Ishikawa (cell line): Measurements from ENCODE around the gene CASK.

ENCODE experiments used
- CEBPB ChIP-seq: IDR thresholded peaks from 2 replicates; pipeline ENCODE4 v1.6.1; 2012
- CREB1 ChIP-seq: IDR thresholded peaks from 2 replicates; pipeline ENCODE4 v1.6.1; 2012; ENCODE audit warnings: low read depth
- EGR1 ChIP-seq: IDR thresholded peaks from 2 replicates; pipeline ENCODE4 v1.6.1; 2012
- EP300 ChIP-seq: IDR thresholded peaks from 2 replicates; pipeline ENCODE4 v1.6.1; 2012; ENCODE audit warnings: borderline replicate concordance
- FOXM1 ChIP-seq: IDR thresholded peaks from 2 replicates; pipeline ENCODE4 v1.6.1; 2012; ENCODE audit warnings: low read depth, borderline replicate concordance
- NFIC ChIP-seq: IDR thresholded peaks from 2 replicates; pipeline ENCODE4 v1.6.1; 2012
- RAD21 ChIP-seq: IDR thresholded peaks from 2 replicates; pipeline ENCODE4 v1.6.1; 2012; ENCODE audit warnings: low read depth
- TAF1 ChIP-seq: IDR thresholded peaks from 2 replicates; pipeline ENCODE4 v1.6.1; 2012; ENCODE audit warnings: low read depth, mild to moderate bottlenecking
- TCF12 ChIP-seq: IDR thresholded peaks from 2 replicates; pipeline ENCODE4 v1.6.1; 2012; ENCODE audit warnings: low read depth
- TEAD4 ChIP-seq: IDR thresholded peaks from 2 replicates; pipeline ENCODE4 v1.6.1; 2012
- YY1 ChIP-seq: IDR thresholded peaks from 2 replicates; pipeline ENCODE4 v1.6.1; 2012; ENCODE audit warnings: low read depth
- ZBTB7A ChIP-seq: IDR thresholded peaks from 2 replicates; pipeline ENCODE4 v1.6.1; 2012; ENCODE audit warnings: low read depth
- TF ChIP-seq, protein P1 (sequence below): IDR thresholded peaks from 2 replicates; pipeline ENCODE4 v1.6.1; 2012
- TF ChIP-seq, protein P2 (sequence below): IDR thresholded peaks from 2 replicates; pipeline ENCODE4 v1.6.1; 2012
- TF ChIP-seq, protein P3 (sequence below): IDR thresholded peaks from 2 replicates; pipeline ENCODE4 v1.6.1; 2012; ENCODE audit warnings: low read depth, mild to moderate bottlenecking

The CASK gene

DNA sequence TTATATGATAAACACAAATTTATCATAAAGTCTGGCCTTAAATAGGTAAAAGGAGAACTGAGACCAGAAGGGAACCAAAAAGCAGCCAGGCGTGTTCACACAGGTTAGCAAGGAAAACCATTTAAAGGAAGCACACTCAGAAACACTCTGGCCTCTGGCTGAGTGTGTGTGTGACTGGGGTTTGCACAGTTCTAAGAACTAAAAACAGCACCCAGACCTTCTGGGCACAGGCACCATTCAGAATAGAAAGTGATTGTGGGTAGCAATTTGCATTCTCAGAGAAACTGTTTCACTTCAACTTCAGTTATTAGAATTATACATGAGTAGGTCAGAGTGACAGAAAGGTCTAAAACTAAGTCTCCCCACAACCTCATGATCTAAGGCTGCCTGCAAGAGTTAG lies 189.4 kb downstream of the CASK start:
- no peak for TF ChIP-seq EGR1
- TF ChIP-seq EP300: no peak
- TF ChIP-seq, protein P1, sequence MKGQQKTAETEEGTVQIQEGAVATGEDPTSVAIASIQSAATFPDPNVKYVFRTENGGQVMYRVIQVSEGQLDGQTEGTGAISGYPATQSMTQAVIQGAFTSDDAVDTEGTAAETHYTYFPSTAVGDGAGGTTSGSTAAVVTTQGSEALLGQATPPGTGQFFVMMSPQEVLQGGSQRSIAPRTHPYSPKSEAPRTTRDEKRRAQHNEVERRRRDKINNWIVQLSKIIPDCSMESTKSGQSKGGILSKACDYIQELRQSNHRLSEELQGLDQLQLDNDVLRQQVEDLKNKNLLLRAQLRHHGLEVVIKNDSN: no peak
- TF ChIP-seq CREB1: no peak
- TF ChIP-seq TAF1: no peak
- TF ChIP-seq, protein P2, sequence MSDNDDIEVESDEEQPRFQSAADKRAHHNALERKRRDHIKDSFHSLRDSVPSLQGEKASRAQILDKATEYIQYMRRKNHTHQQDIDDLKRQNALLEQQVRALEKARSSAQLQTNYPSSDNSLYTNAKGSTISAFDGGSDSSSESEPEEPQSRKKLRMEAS: no peak
- no peak for TF ChIP-seq FOXM1
- TF ChIP-seq NFIC: no peak
- TF ChIP-seq ZBTB7A: no peak
- no peak for TF ChIP-seq YY1
- TF ChIP-seq TEAD4: no peak
- TF ChIP-seq TCF12: no peak
- TF ChIP-seq CEBPB: no peak
- TF ChIP-seq, protein P3, sequence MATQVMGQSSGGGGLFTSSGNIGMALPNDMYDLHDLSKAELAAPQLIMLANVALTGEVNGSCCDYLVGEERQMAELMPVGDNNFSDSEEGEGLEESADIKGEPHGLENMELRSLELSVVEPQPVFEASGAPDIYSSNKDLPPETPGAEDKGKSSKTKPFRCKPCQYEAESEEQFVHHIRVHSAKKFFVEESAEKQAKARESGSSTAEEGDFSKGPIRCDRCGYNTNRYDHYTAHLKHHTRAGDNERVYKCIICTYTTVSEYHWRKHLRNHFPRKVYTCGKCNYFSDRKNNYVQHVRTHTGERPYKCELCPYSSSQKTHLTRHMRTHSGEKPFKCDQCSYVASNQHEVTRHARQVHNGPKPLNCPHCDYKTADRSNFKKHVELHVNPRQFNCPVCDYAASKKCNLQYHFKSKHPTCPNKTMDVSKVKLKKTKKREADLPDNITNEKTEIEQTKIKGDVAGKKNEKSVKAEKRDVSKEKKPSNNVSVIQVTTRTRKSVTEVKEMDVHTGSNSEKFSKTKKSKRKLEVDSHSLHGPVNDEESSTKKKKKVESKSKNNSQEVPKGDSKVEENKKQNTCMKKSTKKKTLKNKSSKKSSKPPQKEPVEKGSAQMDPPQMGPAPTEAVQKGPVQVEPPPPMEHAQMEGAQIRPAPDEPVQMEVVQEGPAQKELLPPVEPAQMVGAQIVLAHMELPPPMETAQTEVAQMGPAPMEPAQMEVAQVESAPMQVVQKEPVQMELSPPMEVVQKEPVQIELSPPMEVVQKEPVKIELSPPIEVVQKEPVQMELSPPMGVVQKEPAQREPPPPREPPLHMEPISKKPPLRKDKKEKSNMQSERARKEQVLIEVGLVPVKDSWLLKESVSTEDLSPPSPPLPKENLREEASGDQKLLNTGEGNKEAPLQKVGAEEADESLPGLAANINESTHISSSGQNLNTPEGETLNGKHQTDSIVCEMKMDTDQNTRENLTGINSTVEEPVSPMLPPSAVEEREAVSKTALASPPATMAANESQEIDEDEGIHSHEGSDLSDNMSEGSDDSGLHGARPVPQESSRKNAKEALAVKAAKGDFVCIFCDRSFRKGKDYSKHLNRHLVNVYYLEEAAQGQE: no peak

DNA sequence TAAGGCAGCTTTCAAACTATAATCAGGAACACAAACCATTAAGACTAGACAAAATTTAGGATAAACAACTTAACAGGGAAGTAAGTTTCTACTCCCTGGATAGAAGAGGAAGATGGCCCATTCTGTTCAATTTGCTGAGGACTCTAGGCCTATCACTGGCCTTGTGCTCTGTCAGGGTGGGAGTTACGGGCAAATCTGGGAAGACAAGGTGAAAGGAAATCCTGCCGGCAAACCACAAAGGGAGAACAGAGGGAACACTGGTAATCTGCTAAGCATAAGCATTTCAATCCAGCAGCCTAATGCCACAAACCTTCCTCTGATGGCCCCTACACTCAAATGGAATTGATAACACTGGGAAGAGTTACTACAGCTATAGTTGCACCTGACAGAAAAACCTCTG lies 191.1 kb downstream of the CASK start:
- TF ChIP-seq CEBPB (no peak), TEAD4 (no peak), YY1 (no peak), CREB1 (no peak), TCF12 (no peak), NFIC (no peak), RAD21 (no peak), TAF1 (no peak), FOXM1 (no peak), EP300 (no peak), EGR1 (no peak), ZBTB7A (no peak)
- TF ChIP-seq, protein P2: no peak
- TF ChIP-seq, protein P1: no peak
- TF ChIP-seq, protein P3: no peak

DNA sequence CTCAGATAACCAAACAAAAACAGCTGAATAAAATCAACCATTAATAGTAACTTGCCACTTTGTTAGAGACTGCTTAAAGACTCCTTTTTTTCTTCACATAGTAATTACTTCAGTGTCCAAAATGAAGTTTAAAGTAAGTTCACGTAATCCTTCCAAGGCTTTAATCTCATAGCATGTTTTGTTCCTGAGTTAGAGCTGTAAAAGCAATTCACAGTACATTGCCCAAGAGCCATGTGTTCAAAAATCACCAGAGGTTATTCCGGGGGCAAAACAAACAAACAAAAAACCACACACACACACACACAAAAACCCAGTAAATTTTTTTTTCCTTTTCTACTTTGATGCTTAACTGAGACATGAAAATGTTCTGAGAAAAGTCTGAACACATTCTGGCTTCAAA lies 193.3 kb downstream of the CASK start:
- TF ChIP-seq, protein P3: no peak
- no peak for TF ChIP-seq EGR1

DNA sequence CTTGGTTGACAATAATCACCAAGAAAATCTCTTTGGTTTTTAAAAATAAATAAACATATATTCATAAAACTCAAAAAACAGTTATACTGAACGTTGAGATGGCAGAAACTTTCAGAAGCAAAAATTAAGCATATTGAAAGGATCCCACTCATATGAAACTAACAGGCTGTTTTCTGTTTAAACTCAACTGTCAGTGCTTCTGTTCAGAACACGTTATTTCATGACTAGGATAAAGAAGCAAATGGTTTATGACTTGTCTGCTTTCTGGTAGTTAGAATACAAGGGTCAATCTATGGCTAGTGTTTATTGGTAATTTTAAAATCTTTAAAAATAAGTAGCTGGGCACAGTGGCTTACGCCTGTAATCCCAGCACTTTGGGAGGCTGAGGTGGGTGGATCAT lies 195.2 kb downstream of the CASK start:
- TF ChIP-seq EGR1 (no peak), TCF12 (no peak), RAD21 (no peak), FOXM1 (no peak), TAF1 (no peak), CREB1 (no peak), EP300 (no peak), NFIC (no peak), TEAD4 (no peak), ZBTB7A (no peak), YY1 (no peak)
- TF ChIP-seq, protein P2: no peak
- TF ChIP-seq, protein P1: no peak
